ENCODE data around the gene OSBPL5.

GRCh38 chr11:3189886-3190583 lies 24.9 kb upstream of the OSBPL5 start:
- no peak for TF ChIP-seq CTCF (conservative IDR thresholded peaks at IDR 0.05; ENCODE audit: low read depth, low read length)
- TF ChIP-seq EZH2 (IDR thresholded peaks at IDR 0.05; ENCODE audit: borderline replicate concordance, low read depth, low read length, poor library complexity, severe bottlenecking) = no peak
